Measurements from ENCODE around the gene CIB4.

Gene CIB4

GRCh38 chr2:26579723-26580040 is 61.5 kb downstream of the CIB4 start:
- DNase-seq = no peak
- in situ Hi-C loops (cut with HindIII; ENCODE audit: low pct_ligation_motif_present, low pct_unique_long_range_greater_than_20kb, low sequenced_read_pairs) = loop anchor here (25.0 kb wide), 1 partner anchor 183 kb away; the partner anchor contains the start of gene SLC35F6

- in situ Hi-C loops (cut with HindIII; ENCODE audit: low pct_ligation_motif_present, low pct_unique_long_range_greater_than_20kb, low sequenced_read_pairs) = loop anchor here (25.0 kb wide), 1 partner anchor 183 kb away; the partner anchor contains the start of gene SLC35F6
- DNase-seq = no peak
These were observed 62.0 kb downstream of the CIB4 start for GRCh38 chr2:26579025-26579722.

DNA sequence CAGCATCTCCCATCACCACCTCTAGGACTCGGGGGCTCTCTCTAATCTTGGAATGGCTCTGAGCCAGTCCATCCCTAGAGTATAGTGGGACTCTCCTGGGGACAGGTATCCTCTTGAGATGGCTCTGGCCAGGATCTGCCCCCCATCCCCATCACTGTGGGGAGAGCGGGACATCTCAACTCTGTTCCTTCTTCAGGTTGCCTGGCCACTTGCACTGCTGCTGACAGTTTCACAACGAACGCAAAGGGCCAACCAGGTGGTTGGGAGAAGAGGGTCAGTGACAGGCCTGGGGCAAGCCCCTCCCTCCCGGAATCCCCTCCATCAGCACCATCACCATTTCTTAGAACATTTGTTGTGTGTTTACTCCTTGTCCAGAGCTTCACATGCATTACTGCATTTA is 62.6 kb downstream of the CIB4 start:
- in situ Hi-C loops (cut with HindIII; ENCODE audit: low pct_ligation_motif_present, low pct_unique_long_range_greater_than_20kb, low sequenced_read_pairs) = loop anchor here (25.0 kb wide), 1 partner anchor 184 kb away; the partner anchor contains the start of gene SLC35F6
- DNase-seq = no peak

DNA sequence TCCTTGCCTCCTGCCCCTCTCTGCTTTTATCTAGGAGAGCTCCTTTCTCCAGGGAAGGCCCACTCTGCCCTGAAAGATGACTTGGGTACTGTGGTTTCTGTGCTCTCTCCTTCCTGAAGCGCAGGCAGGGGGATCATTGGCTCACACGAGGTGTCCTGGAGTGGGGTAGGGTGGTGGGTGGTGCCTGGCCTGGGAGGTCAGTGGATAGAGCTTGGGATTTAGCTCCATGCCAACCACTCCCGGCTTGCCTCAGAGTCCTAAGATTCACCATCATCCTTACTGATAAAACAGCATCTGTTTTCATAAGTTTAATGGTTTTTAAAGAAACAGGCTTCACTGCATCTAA is 63.1 kb downstream of the CIB4 start:
- in situ Hi-C loops (cut with HindIII; ENCODE audit: low pct_ligation_motif_present, low pct_unique_long_range_greater_than_20kb, low sequenced_read_pairs) = loop anchor here (25.0 kb wide), 1 partner anchor 184 kb away; the partner anchor contains the start of gene SLC35F6
- DNase-seq = no peak

DNA sequence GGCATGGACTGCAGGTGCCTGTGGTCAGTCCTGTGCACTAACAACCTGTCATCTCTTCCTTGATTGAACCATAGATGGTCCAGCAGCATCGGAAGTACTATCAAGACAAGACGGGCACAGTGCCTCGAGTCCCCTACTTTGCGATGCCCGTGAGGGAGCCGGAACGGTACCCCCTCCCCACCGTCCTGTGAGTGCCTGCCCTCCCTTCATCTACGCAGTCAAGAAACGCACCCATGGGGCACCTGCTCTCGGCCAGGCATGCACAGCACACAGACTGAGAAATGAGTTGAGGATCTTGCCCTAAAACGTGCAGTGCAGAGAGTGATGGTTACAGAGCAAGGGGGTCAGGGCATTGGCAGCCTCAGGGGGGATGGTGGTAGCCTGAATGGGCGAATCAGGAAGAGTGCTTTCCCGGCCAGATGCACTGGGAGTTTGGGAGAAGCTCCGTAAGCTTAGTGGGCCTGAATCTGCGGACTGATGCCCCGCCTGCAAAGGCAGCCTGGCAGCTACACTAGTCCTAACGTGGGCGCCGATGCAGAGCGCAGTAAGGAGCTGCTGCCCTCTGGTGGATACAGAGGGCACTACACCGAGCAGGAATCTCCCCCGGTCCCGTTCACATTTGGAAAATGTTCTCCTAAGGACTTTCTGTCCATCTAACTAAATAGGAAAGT is 63.6 kb downstream of the CIB4 start:
- in situ Hi-C loops (cut with HindIII; ENCODE audit: low pct_ligation_motif_present, low pct_unique_long_range_greater_than_20kb, low sequenced_read_pairs) = loop anchor here (25.0 kb wide), 1 partner anchor 185 kb away; the partner anchor contains the start of gene SLC35F6

GRCh38 chr2:26576565-26577441 is 64.4 kb downstream of the CIB4 start:
- DNase-seq = no peak

More for the DNA sequence above, 63.6 kb downstream of the CIB4 start:
- DNase-seq = peak; percentile 60

GRCh38 chr2:26575836-26576564 is 65.2 kb downstream of the CIB4 start:
- in situ Hi-C loops (cut with HindIII; ENCODE audit: low pct_ligation_motif_present, low pct_unique_long_range_greater_than_20kb, low sequenced_read_pairs) = loop anchor here (25.0 kb wide), 1 partner anchor 186 kb away; the partner anchor contains the start of gene SLC35F6
- DNase-seq = no peak

More at GRCh38 chr2:26576565-26577441, 64.4 kb downstream of the CIB4 start:
- in situ Hi-C loops (cut with HindIII; ENCODE audit: low pct_ligation_motif_present, low pct_unique_long_range_greater_than_20kb, low sequenced_read_pairs) = loop anchor here (25.0 kb wide), 1 partner anchor 185 kb away; the partner anchor contains the start of gene SLC35F6

GRCh38 chr2:26574900-26575560 is 66.1 kb downstream of the CIB4 start:
- no peak for DNase-seq

DNA sequence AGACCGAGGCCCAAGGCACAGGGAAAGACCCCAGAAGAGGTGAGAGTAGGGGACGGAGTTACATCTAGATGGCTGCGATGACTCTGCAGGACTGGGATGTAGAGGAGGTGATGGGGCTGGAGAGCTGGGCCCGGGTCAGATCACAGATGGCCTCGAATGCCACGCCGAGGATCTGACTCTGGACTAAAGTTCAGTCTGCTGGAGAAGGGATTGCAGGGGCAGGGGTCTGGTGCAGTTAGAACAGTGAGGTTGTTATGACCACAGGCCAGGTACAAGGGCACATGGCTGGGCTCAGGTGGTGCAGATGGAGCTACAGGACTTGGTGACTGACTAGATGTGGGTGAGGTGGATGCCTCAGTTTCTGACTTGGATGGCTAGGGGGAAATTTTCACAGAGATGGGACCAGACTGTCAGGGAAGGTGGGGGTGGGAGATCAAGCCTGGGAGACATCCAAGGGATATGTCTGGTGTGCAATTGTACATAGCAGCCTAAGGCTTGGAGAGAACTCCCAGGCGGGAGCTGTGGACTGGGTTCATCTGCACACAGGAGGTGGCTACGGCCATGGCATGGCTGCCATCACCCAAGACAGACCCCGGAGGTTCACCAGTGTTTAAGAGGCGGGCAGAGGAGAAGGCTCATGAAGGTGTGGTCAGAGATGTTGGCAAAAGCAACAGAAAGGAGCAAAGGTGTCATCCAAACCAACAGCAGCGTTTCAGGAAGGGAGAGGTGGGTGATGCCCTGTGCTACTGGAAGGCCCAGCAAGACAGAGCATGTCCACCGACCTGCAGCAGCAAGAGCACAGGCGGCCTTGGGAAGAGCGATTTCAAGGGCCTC is 66.9 kb downstream of the CIB4 start:
- in situ Hi-C loops (cut with HindIII; ENCODE audit: low pct_ligation_motif_present, low pct_unique_long_range_greater_than_20kb, low sequenced_read_pairs) = no loop called here
- DNase-seq = no peak

More at GRCh38 chr2:26574900-26575560, 66.1 kb downstream of the CIB4 start:
- in situ Hi-C loops (cut with HindIII; ENCODE audit: low pct_ligation_motif_present, low pct_unique_long_range_greater_than_20kb, low sequenced_read_pairs) = loop anchor here (25.0 kb wide), 1 partner anchor 187 kb away; the partner anchor contains the start of gene SLC35F6

GRCh38 chr2:26573241-26573925 is 67.8 kb downstream of the CIB4 start:
- no peak for DNase-seq
- in situ Hi-C loops (cut with HindIII; ENCODE audit: low pct_ligation_motif_present, low pct_unique_long_range_greater_than_20kb, low sequenced_read_pairs) = no loop called here

GRCh38 chr2:26572591-26572990 is 68.6 kb downstream of the CIB4 start:
- no peak for DNase-seq
- in situ Hi-C loops (cut with HindIII; ENCODE audit: low pct_ligation_motif_present, low pct_unique_long_range_greater_than_20kb, low sequenced_read_pairs) = no loop called here

GRCh38 chr2:26571316-26571715 is 69.8 kb downstream of the CIB4 start:
- no peak for DNase-seq
- in situ Hi-C loops (cut with HindIII; ENCODE audit: low pct_ligation_motif_present, low pct_unique_long_range_greater_than_20kb, low sequenced_read_pairs) = no loop called here

DNA sequence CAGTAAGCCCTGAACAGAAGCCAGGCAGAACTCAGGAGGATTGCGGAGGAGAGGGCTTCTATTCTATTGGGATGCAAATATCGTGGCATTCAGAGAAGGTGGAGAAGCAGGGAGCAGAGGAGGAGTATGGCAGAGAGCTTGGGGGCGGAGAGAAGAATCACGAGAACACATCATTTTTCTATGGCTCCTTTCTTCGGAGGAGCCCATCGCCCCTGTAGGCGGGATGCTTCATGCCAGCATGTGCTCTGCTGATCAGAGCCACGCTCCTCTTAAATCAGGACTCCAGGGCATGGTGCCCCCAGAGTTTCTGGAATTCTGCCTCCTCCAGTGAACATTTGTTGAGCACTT is 71.1 kb downstream of the CIB4 start:
- DNase-seq = no peak
- in situ Hi-C loops (cut with HindIII; ENCODE audit: low pct_ligation_motif_present, low pct_unique_long_range_greater_than_20kb, low sequenced_read_pairs) = no loop called here

DNA sequence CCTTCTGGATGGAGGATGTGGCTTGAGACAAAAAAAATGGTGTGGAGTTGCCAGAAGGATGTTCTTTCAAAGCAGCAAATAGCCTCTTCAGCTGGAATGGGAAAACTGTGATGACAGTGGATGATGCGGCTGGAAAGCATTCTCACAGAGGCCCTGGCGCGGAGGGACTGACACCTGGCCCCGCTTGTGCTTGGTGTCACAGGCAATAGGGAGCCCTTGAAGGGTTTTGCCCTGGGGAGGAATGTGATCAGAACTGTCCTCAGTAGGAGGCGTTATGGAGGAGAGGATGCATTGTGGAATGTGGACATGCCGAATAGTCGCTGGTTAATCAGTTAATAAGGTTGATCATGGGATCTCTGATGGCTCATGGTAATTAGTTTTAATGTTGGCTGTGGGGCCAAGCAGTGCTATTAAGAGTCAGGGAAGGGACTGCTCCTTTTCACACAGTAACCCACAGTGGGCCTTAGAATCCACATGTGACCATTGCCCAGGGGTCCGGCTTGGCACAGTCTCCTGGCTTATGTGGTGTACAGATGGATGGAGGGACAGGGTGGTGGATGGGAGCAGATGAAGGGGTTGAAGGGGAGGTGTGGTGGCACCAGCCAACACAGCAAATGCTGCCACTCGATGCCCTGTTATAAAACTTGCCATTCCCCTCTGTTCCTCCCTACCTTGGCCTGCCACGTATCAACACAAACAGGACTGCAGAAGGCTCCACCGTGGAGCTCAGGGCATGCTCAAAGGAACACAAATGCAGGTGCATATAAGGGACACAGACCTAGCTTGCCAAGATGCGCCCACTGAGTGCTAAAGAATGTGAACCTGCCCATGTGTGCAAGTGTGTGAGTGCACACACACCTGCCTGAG is 71.7 kb downstream of the CIB4 start:
- in situ Hi-C loops (cut with HindIII; ENCODE audit: low pct_ligation_motif_present, low pct_unique_long_range_greater_than_20kb, low sequenced_read_pairs) = no loop called here
- DNase-seq = no peak

DNA sequence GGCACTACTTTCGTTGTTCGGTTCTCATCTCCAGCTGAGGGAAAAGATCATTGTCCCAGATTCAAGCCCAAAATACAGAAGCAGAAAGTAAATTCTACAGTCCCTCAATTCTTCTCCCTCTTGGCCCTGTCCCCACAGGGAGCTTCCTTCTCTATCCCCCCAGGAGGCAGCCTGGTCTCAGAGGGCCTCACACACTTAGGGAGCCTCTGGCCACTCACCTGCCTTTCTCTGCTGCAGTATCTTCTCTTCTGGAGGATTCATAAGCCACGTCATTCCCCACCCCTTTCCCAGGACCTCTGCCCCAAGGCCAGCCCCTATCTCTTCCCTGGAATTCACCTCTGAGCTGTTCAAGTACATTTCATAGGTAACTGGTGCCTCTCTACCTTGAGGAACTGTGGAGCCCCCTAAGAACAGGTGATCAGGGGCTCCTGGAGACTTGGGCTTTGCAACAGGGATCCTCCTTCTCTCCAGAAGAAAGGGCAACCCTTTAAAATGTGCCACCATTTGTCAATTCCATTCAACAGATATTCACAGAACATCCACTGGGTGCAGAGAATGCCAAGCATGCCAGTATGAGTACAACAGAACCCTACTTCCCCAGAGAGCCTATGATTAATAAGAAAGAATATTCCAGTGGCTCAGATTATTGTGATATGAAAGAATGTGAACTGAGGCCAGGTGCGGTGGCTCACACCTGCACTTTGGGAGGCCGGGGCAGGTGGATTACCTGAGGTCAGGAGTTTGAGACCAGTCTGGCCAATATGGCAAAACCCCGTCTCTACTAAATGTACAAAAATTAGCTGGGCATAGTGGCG is 72.9 kb downstream of the CIB4 start:
- in situ Hi-C loops (cut with HindIII; ENCODE audit: low pct_ligation_motif_present, low pct_unique_long_range_greater_than_20kb, low sequenced_read_pairs) = no loop called here

More for the DNA sequence above, 72.9 kb downstream of the CIB4 start:
- DNase-seq = no peak

All from ACHN (cell line).